NB4 (cell line): ENCODE results near the gene TEKT5.

Experiments
- CTCF ChIP-seq: IDR thresholded peaks from one replicate; pipeline ENCODE4 v1.5.1; 2012; ENCODE audit warnings: low read depth, low read length
- MAX ChIP-seq: IDR thresholded peaks from 2 replicates; pipeline ENCODE4 v1.6.1; 2011; ENCODE audit warnings: low read depth, low read length
- MYC ChIP-seq: IDR thresholded peaks from 2 replicates; pipeline ENCODE4 v1.6.1; 2011; ENCODE audit warnings: low read depth, low read length
- POLR2A ChIP-seq: IDR thresholded peaks from 2 replicates; pipeline ENCODE4 v1.6.1; 2011; ENCODE audit warnings: mild to moderate bottlenecking; ENCODE audit not compliant: insufficient read length; ENCODE audit errors: extremely low read depth

- TF ChIP-seq CTCF (no peak), POLR2A (no peak), MAX (no peak), MYC (no peak)
These were observed 69.0 kb downstream of the TEKT5 start for GRCh38 chr16:10625595-10626357.
